ENCODE measurements around the gene TTC39B.

TTC39B gene

GRCh38 chr9:15163931-15164330 lies 143.1 kb downstream of the TTC39B start:
- Histone ChIP-seq H2BK12ac (ENCODE audit: low read length in 2 of 2) (no peak overlapping the region), H3K18ac (ENCODE audit: low read depth in 1 of 2, low read length in 2 of 2) (no peak overlapping the region), H3K4me2 (ENCODE audit: low read length, poor library complexity, severe bottlenecking) (no peak overlapping the region), H2BK120ac (ENCODE audit: low read depth, low read length) (no peak overlapping the region), H3K27me3 (ENCODE audit: control insufficient read depth in 1 of 2, insufficient read depth in 1 of 2, low read length in 2 of 2) (no peaks in the 10 kb centered on the region), H2AFZ (ENCODE audit: low read depth, low read length) (no peak overlapping the region), H3K4ac (ENCODE audit: low read depth in 1 of 2, low read length in 2 of 2) (no peak overlapping the region), H3K79me1 (replicated peaks; ENCODE audit: low read length, poor library complexity, severe bottlenecking) (no peaks in the 10 kb centered on the region), H3K23ac (ENCODE audit: low read length in 2 of 2) (no peak overlapping the region), H3K9ac (ENCODE audit: low read length) (no peak overlapping the region), H3K4me1 (ENCODE audit: control insufficient read depth, insufficient read depth, low read depth, low read length) (no peaks in the 10 kb centered on the region), H3K4me3 (ENCODE audit: insufficient read depth in 1 of 2, low read depth in 1 of 2, low read length in 2 of 2) (no peak overlapping the region), H4K8ac (ENCODE audit: low read length) (no peak overlapping the region), H2BK15ac (ENCODE audit: low read depth, poor library complexity, severe bottlenecking) (no peak overlapping the region), H4K91ac (ENCODE audit: low read length) (no peak overlapping the region), H3K36me3 (ENCODE audit: control insufficient read depth in 1 of 2, insufficient read depth in 2 of 2, low read depth in 1 of 2, low read length in 2 of 2) (peaks cover 0 to 3% of the 10 kb centered on the region in 2 experiments), H3K27ac (ENCODE audit: low read length, poor library complexity, severe bottlenecking) (no peak overlapping the region), H3K9me3 (ENCODE audit: control insufficient read depth, low read length) (no peaks in the 10 kb centered on the region), H2BK5ac (ENCODE audit: low read depth, low read length, poor library complexity, severe bottlenecking) (no peak overlapping the region), H2AK5ac (ENCODE audit: low read length, severe bottlenecking) (no peak overlapping the region), H3K14ac (ENCODE audit: low read length in 2 of 2) (no peak overlapping the region)
- DNase-seq: no peak

GRCh38 chr9:15161753-15162152 lies 145.3 kb downstream of the TTC39B start:
- Histone ChIP-seq H3K4me3 (ENCODE audit: insufficient read depth in 1 of 2, low read depth in 1 of 2, low read length in 2 of 2) (no peak overlapping the region), H2AK5ac (ENCODE audit: low read length, severe bottlenecking) (no peak overlapping the region), H3K14ac (ENCODE audit: low read length in 2 of 2) (peak overlapping the region in 1 of 2 experiments; percentile 98), H2BK120ac (ENCODE audit: low read depth, low read length) (no peak overlapping the region), H3K4ac (ENCODE audit: low read depth in 1 of 2, low read length in 2 of 2) (peak overlapping the region in 1 of 2 experiments; percentile 94), H2BK5ac (ENCODE audit: low read depth, low read length, poor library complexity, severe bottlenecking) (no peak overlapping the region), H3K27ac (ENCODE audit: low read length, poor library complexity, severe bottlenecking) (no peak overlapping the region), H2BK12ac (ENCODE audit: low read length in 2 of 2) (peak overlapping the region; percentile 76 to 100), H3K9me3 (ENCODE audit: control insufficient read depth, low read length) (no peaks in the 10 kb centered on the region), H2AFZ (ENCODE audit: low read depth, low read length) (no peak overlapping the region), H3K36me3 (ENCODE audit: control insufficient read depth in 1 of 2, insufficient read depth in 2 of 2, low read depth in 1 of 2, low read length in 2 of 2) (no peaks in the 10 kb centered on the region), H3K9ac (ENCODE audit: low read length) (no peak overlapping the region), H4K91ac (ENCODE audit: low read length) (peak overlapping the region; percentile 45), H3K23ac (ENCODE audit: low read length in 2 of 2) (no peak overlapping the region), H3K27me3 (ENCODE audit: control insufficient read depth in 1 of 2, insufficient read depth in 1 of 2, low read length in 2 of 2) (no peaks in the 10 kb centered on the region), H3K4me2 (ENCODE audit: low read length, poor library complexity, severe bottlenecking) (no peak overlapping the region), H3K18ac (ENCODE audit: low read depth in 1 of 2, low read length in 2 of 2) (peak overlapping the region; percentile 68 to 88), H2BK15ac (ENCODE audit: low read depth, poor library complexity, severe bottlenecking) (no peak overlapping the region), H3K4me1 (ENCODE audit: control insufficient read depth, insufficient read depth, low read depth, low read length) (no peaks in the 10 kb centered on the region), H4K8ac (ENCODE audit: low read length) (peak overlapping the region; percentile 16), H3K79me1 (replicated peaks; ENCODE audit: low read length, poor library complexity, severe bottlenecking) (no peaks in the 10 kb centered on the region)
- 91% methylated on average over 5 of the region's 5 CpGs for WGBS
- peak; percentile 41 for DNase-seq

GRCh38 chr9:15160673-15161072 lies 146.3 kb downstream of the TTC39B start:
- Histone ChIP-seq H3K4me3 (ENCODE audit: insufficient read depth in 1 of 2, low read depth in 1 of 2, low read length in 2 of 2) (no peak overlapping the region), H2BK120ac (ENCODE audit: low read depth, low read length) (no peak overlapping the region)
- WGBS: 0% methylated on average over 1 of the region's 1 CpG

GRCh38 chr9:15158064-15158463 lies 149.0 kb downstream of the TTC39B start:
- Histone ChIP-seq H2BK12ac (ENCODE audit: low read length in 2 of 2) (no peak overlapping the region), H3K4me2 (ENCODE audit: low read length, poor library complexity, severe bottlenecking) (no peak overlapping the region), H3K14ac (ENCODE audit: low read length in 2 of 2) (no peak overlapping the region), H3K18ac (ENCODE audit: low read depth in 1 of 2, low read length in 2 of 2) (no peak overlapping the region), H2AFZ (ENCODE audit: low read depth, low read length) (no peak overlapping the region), H3K4me1 (ENCODE audit: control insufficient read depth, insufficient read depth, low read depth, low read length) (peaks cover 2% of the 10 kb centered on the region), H3K79me1 (replicated peaks; ENCODE audit: low read length, poor library complexity, severe bottlenecking) (no peaks in the 10 kb centered on the region), H3K9ac (ENCODE audit: low read length) (no peak overlapping the region), H3K23ac (ENCODE audit: low read length in 2 of 2) (no peak overlapping the region), H3K27me3 (ENCODE audit: control insufficient read depth in 1 of 2, insufficient read depth in 1 of 2, low read length in 2 of 2) (no peaks in the 10 kb centered on the region), H2BK5ac (ENCODE audit: low read depth, low read length, poor library complexity, severe bottlenecking) (no peak overlapping the region), H3K36me3 (ENCODE audit: control insufficient read depth in 1 of 2, insufficient read depth in 2 of 2, low read depth in 1 of 2, low read length in 2 of 2) (no peaks in the 10 kb centered on the region), H3K27ac (ENCODE audit: low read length, poor library complexity, severe bottlenecking) (no peak overlapping the region), H2AK5ac (ENCODE audit: low read length, severe bottlenecking) (no peak overlapping the region), H4K8ac (ENCODE audit: low read length) (no peak overlapping the region), H4K91ac (ENCODE audit: low read length) (no peak overlapping the region), H3K9me3 (ENCODE audit: control insufficient read depth, low read length) (no peaks in the 10 kb centered on the region), H3K4ac (ENCODE audit: low read depth in 1 of 2, low read length in 2 of 2) (no peak overlapping the region), H2BK15ac (ENCODE audit: low read depth, poor library complexity, severe bottlenecking) (no peak overlapping the region), H2BK120ac (ENCODE audit: low read depth, low read length) (no peak overlapping the region), H3K4me3 (ENCODE audit: insufficient read depth in 1 of 2, low read depth in 1 of 2, low read length in 2 of 2) (no peak overlapping the region)
- DNase-seq: no peak
- WGBS: no CpG with 5 or more reads among the region's 1 CpG

More at GRCh38 chr9:15160673-15161072, 146.3 kb downstream of the TTC39B start:
- H3K18ac ChIP-seq (ENCODE audit: low read depth in 1 of 2, low read length in 2 of 2): no peak overlapping the region
- no peak overlapping the region for H2BK12ac ChIP-seq (ENCODE audit: low read length in 2 of 2)
- no peaks in the 10 kb centered on the region for H3K27me3 ChIP-seq (ENCODE audit: control insufficient read depth in 1 of 2, insufficient read depth in 1 of 2, low read length in 2 of 2)
- no peak overlapping the region for H3K14ac ChIP-seq (ENCODE audit: low read length in 2 of 2)
- H3K79me1 ChIP-seq (replicated peaks; ENCODE audit: low read length, poor library complexity, severe bottlenecking): no peaks in the 10 kb centered on the region
- H3K23ac ChIP-seq (ENCODE audit: low read length in 2 of 2): no peak overlapping the region
- H2AFZ ChIP-seq (ENCODE audit: low read depth, low read length): no peak overlapping the region
- no peak overlapping the region for H4K8ac ChIP-seq (ENCODE audit: low read length)
- no peak overlapping the region for H2BK15ac ChIP-seq (ENCODE audit: low read depth, poor library complexity, severe bottlenecking)
- no peaks in the 10 kb centered on the region for H3K36me3 ChIP-seq (ENCODE audit: control insufficient read depth in 1 of 2, insufficient read depth in 2 of 2, low read depth in 1 of 2, low read length in 2 of 2)
- DNase-seq: peak; percentile 97
- no peak overlapping the region for H2AK5ac ChIP-seq (ENCODE audit: low read length, severe bottlenecking)
- H3K27ac ChIP-seq (ENCODE audit: low read length, poor library complexity, severe bottlenecking): no peak overlapping the region
- H4K91ac ChIP-seq (ENCODE audit: low read length): no peak overlapping the region
- no peaks in the 10 kb centered on the region for H3K9me3 ChIP-seq (ENCODE audit: control insufficient read depth, low read length)
- H3K9ac ChIP-seq (ENCODE audit: low read length): no peak overlapping the region
- H3K4me2 ChIP-seq (ENCODE audit: low read length, poor library complexity, severe bottlenecking): no peak overlapping the region
- H2BK5ac ChIP-seq (ENCODE audit: low read depth, low read length, poor library complexity, severe bottlenecking): no peak overlapping the region
- peaks cover 2% of the 10 kb centered on the region for H3K4me1 ChIP-seq (ENCODE audit: control insufficient read depth, insufficient read depth, low read depth, low read length)
- peak overlapping the region in 1 of 2 experiments; percentile 78 for H3K4ac ChIP-seq (ENCODE audit: low read depth in 1 of 2, low read length in 2 of 2)
